NT2/D1 (cell line): ENCODE measurements around the gene ZNF688.
"Not testable (repeated sequence)": the region's sequence is repeated elsewhere in the genome, so short reads cannot be mapped to it uniquely, and the experiment has no call there.

Source experiments
- YY1 ChIP-seq: IDR thresholded peaks from 2 replicates; pipeline ENCODE4 v1.6.1; 2011; ENCODE audit not compliant: insufficient read length, insufficient read depth
- ZNF274 ChIP-seq: IDR thresholded peaks from 2 replicates; pipeline ENCODE4 v1.6.1; 2011; ENCODE audit warnings: mild to moderate bottlenecking, low read depth, low read length

DNA sequence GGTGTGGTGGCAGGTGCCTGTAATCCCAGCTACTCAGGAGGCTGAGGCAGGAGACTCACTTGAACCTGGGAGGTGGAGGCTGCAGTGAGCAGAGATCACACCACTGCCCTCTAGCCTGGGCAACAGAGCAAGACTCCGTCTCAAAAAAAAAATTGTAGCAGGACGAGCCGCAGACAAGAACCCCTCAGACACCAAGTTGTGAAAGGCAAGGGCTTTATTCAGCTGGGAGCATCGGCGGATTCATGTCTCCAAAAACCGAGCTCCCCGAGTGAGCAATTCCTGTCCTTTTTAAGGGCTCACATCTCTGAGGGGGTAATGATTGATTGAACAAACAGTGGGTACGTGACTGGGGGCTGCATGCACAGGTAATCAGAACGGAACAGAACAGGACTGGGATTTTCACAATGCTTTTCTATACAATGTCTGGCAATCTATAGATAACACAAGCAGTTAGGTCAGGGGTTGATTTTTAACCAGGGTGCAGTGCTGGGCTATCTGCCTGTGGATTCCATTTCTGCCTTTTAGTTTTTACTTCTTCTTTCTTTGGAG, 30.5 kb downstream of the ZNF688 start:
- TF ChIP-seq ZNF274, YY1: not testable (repeated sequence)
